GM12878 (cell line): ENCODE results near the gene NSFL1C. TPM values are rescaled to one million over a fixed set of nuclear protein-coding genes. Genes with fewer than 3 reads are reported as not detected.

Source experiments
- ATAC-seq: fragments of 200-7000 bp; cut with Tn5 transposase; 3 replicates; pipeline ENCODE4 v1.9.1; 2020; ENCODE audit warnings: mild to moderate bottlenecking, moderate library complexity
- BruUV-seq: library from RNA; stranded (reverse); fragments of 400-500 nt; replicated peaks from 2 replicates; lab custom pipeline; 2021; lab: Mats Ljungman, UMichigan
- CTCF ChIA-PET: fragments of 300-600 bp; sonication (Branson Sonifier 250); formaldehyde crosslinking; extraction: SDS; loops from one replicate; lab custom pipeline; 2021; ENCODE audit warnings: inconsistent platforms; lab: Yijun Ruan, JAX
- POLR2A ChIA-PET: fragments of 350-600 bp; formaldehyde crosslinking; extraction: SDS; loops from one replicate; lab custom pipeline; 2021; ENCODE audit warnings: inconsistent platforms; lab: Charles Lee
- RAD21 ChIA-PET: fragments of 300-600 bp; sonication (Branson Sonifier 250); formaldehyde crosslinking; loops from one replicate; lab custom pipeline; 2023; ENCODE audit warnings: antibody characterized with exemption; ENCODE audit not compliant: unreplicated experiment; lab: Charles Lee
- SMC1A ChIA-PET: fragments of 300-600 bp; sonication (Branson Sonifier 250); formaldehyde crosslinking; loops from one replicate; lab custom pipeline; 2023; ENCODE audit not compliant: unreplicated experiment, uncharacterized antibody; lab: Charles Lee
- DNase-seq: peaks from one replicate; pipeline ENCODE4 v3.0.0-alpha.2; 2011; ENCODE audit warnings: low read depth, low spot score
- FAIRE-seq: peaks from 3 replicates; lab custom pipeline; 2011; peaks lifted over from hg19 to GRCh38; lab: Jason Lieb, UNC
- H2AFZ ChIP-seq: 2 replicates; pipeline ENCODE4 v1.6.0; 2011; ENCODE audit warnings: low read depth, low read length, control low read depth; ENCODE audit not compliant: control insufficient read depth
- H3K27ac ChIP-seq: 2 replicates; pipeline ENCODE4 v1.5.1; 2011; ENCODE audit warnings: control low read depth; ENCODE audit not compliant: control insufficient read depth, insufficient read depth
- H3K27me3 ChIP-seq, 2 experiments: replicated peaks in 1 of 2; 2 replicates each; pipeline versions ENCODE4 v1.6.0 to v1.6.1; 2011; ENCODE audit warnings: low read length in 1 of 2; ENCODE audit not compliant: control insufficient read depth in 2 of 2, insufficient read depth in 2 of 2
- H3K36me3 ChIP-seq, 2 experiments: 2 replicates each; pipeline ENCODE4 v1.5.1; 2011; ENCODE audit warnings: low read length in 1 of 2; ENCODE audit not compliant: control insufficient read depth in 2 of 2, insufficient read depth in 2 of 2
- H3K4me1 ChIP-seq: 2 replicates; pipeline ENCODE4 v1.6.1; 2011; ENCODE audit warnings: mild to moderate bottlenecking, low read length, moderate library complexity, mixed read lengths; ENCODE audit not compliant: control insufficient read depth, insufficient read depth
- H3K4me2 ChIP-seq: 2 replicates; pipeline ENCODE4 v1.6.0; 2011; ENCODE audit warnings: control low read depth; ENCODE audit not compliant: control insufficient read depth, insufficient read depth
- H3K4me3 ChIP-seq: fragments of 200-600 bp; sonication (generic); 2 replicates; pipeline ENCODE4 v1.5.1; 2016
- H3K79me2 ChIP-seq: 2 replicates; pipeline ENCODE4 v1.6.0; 2011; ENCODE audit warnings: low read length; ENCODE audit not compliant: control insufficient read depth, insufficient read depth
- H3K9ac ChIP-seq: 2 replicates; pipeline ENCODE4 v1.8.0; 2011; ENCODE audit warnings: low read length, control low read depth, mixed read lengths; ENCODE audit not compliant: control insufficient read depth, insufficient read depth
- H3K9me3 ChIP-seq: replicated peaks from 3 replicates; pipeline ENCODE4 v1.5.1; 2011; ENCODE audit warnings: mild to moderate bottlenecking, low read length; ENCODE audit not compliant: control insufficient read depth, insufficient read depth
- H4K20me1 ChIP-seq: 2 replicates; pipeline ENCODE4 v1.6.0; 2011; ENCODE audit not compliant: control insufficient read depth, insufficient read depth
- BCL11A ChIP-seq: IDR thresholded peaks from 2 replicates; pipeline ENCODE4 v1.6.1; 2011; ENCODE audit warnings: low read depth, low read length
- CEBPB ChIP-seq, 2 experiments: fragments of 150-350 bp in 1 of 2; IDR thresholded peaks; 2 replicates each; pipeline ENCODE4 v1.6.1; 2012 to 2014; ENCODE audit warnings: low read depth in 2 of 2, low read length in 2 of 2, borderline replicate concordance in 1 of 2, inconsistent platforms in 1 of 2
- CREM ChIP-seq: IDR thresholded peaks from 2 replicates; pipeline ENCODE4 v1.6.1; 2014; ENCODE audit warnings: antibody characterized with exemption, low read depth
- ESRRA ChIP-seq: IDR thresholded peaks from 2 replicates; pipeline ENCODE4 v1.6.1; 2012; ENCODE audit warnings: mild to moderate bottlenecking, low read length, improper control_type of control experiment
- KLF5 ChIP-seq: fragments of 450-650 bp; IDR thresholded peaks from 2 replicates; pipeline ENCODE4 v1.6.1; 2014; ENCODE audit warnings: mild to moderate bottlenecking; ENCODE audit not compliant: partially characterized antibody
- MXI1 ChIP-seq: fragments of 150-350 bp; IDR thresholded peaks from 2 replicates; pipeline ENCODE4 v1.6.1; 2011; ENCODE audit warnings: low read depth, mild to moderate bottlenecking, inconsistent platforms, low read length, improper control_type of control experiment
- NBN ChIP-seq: fragments of 450-650 bp; IDR thresholded peaks from 2 replicates; pipeline ENCODE4 v1.6.1; 2016
- NRF1 ChIP-seq: conservative IDR thresholded peaks from 2 replicates; pipeline ENCODE4 v1.6.1; 2011; ENCODE audit warnings: mild to moderate bottlenecking, low read depth, low read length, improper control_type of control experiment
- RAD21 ChIP-seq: IDR thresholded peaks from 2 replicates; pipeline ENCODE4 v1.6.1; 2011; ENCODE audit warnings: mild to moderate bottlenecking, low read depth, low read length, moderate library complexity; ENCODE audit not compliant: insufficient read depth
- RELA ChIP-seq: fragments of 450-650 bp; IDR thresholded peaks from 2 replicates; pipeline ENCODE4 v1.8.0; 2014; ENCODE audit warnings: borderline replicate concordance; ENCODE audit not compliant: partially characterized antibody
- SKIL ChIP-seq: fragments of 450-650 bp; IDR thresholded peaks from 2 replicates; pipeline ENCODE4 v1.6.1; 2017; ENCODE audit warnings: mild to moderate bottlenecking, low read depth, inconsistent platforms; ENCODE audit not compliant: poor library complexity, severe bottlenecking
- SP1 ChIP-seq: IDR thresholded peaks from one replicate; pipeline ENCODE4 v1.6.1; 2011; ENCODE audit warnings: low read depth, low read length
- YY1 ChIP-seq: IDR thresholded peaks from 2 replicates; pipeline ENCODE4 v1.6.1; 2011; ENCODE audit warnings: low read depth, mild to moderate bottlenecking, low read length
- WGBS: methylation state at CpG from one replicate; pipeline ENCODE4 v1.1.6; 2016; ENCODE audit warnings: low lambda C conversion rate; ENCODE audit not compliant: insufficient replicate concordance, insufficient coverage; ENCODE audit errors: missing lambda C conversion rate; 5-methylcytosine and 5-hydroxymethylcytosine counted together
- in situ Hi-C: fragments of 300-500 bp; cut with MboI; formaldehyde crosslinking; loops from 9 replicates; pipeline ENCODE4 v1.14.3; 2018; ENCODE audit warnings: mixed read lengths
- intact Hi-C: fragments of 100-400 bp; cut with micrococcal nuclease; formaldehyde crosslinking; loops from one replicate; pipeline ENCODE4 v1.14.2; 2022; ENCODE audit not compliant: unreplicated experiment
- polyA plus RNA-seq, 11 experiments: library from polyadenylated mRNA; depleted of rRNA in 4 of 11; unstranded in 6 of 11; stranded (reverse) in 5 of 11; fragments of >200 nt; fragmentation: Nextera tagmentation in 4 of 11; fragmentation: Illumina TruSeq in 1 of 11; extraction: Ambion mirVana in 4 of 11; extraction: Trizol in 1 of 11; gene quantifications; 1 replicate in 1 of 11; 2 replicates in 10 of 11; pipeline versions ENCODE4 v1.2.1 to v1.2.3, GENCODE V29; 2011 to 2016; ENCODE audit warnings: inconsistent platforms in 2 of 11, missing spikeins in 2 of 11, low read depth in 1 of 11
- total RNA-seq, 4 experiments: library from RNA; depleted of rRNA in 3 of 4; stranded (reverse); fragments of >200 nt in 3 of 4; fragmentation: Illumina TruSeq in 1 of 4; extraction: Trizol in 1 of 4; gene quantifications; 2 replicates each; pipeline versions ENCODE4 v1.2.1 to v1.2.3, GENCODE V29; 2013 to 2021
- TF ChIP-seq, protein P1 (sequence below): fragments of 150-350 bp; IDR thresholded peaks from 2 replicates; pipeline ENCODE4 v1.6.1; 2016; ENCODE audit warnings: low read depth, low read length
- TF ChIP-seq, protein P2 (sequence below): IDR thresholded peaks from 2 replicates; pipeline ENCODE4 v1.6.1; 2011; ENCODE audit warnings: low read depth, low read length, improper control_type of control experiment, borderline replicate concordance

Gene NSFL1C
- total and polyA plus RNA-seq, 10 of the 15 experiments (the other 5 are each of a cell fraction or from before 2014, with no cell fraction given): 21.5 to 100 (median 38.1) TPM

GRCh38 chr20:1450926-1451491 is 15.6 kb downstream of the NSFL1C start (continued):
- TF ChIP-seq RELA (no peak), NBN (no peak), ESRRA (no peak), RAD21 (no peak), BCL11A (no peak)
- TF ChIP-seq, protein P1, sequence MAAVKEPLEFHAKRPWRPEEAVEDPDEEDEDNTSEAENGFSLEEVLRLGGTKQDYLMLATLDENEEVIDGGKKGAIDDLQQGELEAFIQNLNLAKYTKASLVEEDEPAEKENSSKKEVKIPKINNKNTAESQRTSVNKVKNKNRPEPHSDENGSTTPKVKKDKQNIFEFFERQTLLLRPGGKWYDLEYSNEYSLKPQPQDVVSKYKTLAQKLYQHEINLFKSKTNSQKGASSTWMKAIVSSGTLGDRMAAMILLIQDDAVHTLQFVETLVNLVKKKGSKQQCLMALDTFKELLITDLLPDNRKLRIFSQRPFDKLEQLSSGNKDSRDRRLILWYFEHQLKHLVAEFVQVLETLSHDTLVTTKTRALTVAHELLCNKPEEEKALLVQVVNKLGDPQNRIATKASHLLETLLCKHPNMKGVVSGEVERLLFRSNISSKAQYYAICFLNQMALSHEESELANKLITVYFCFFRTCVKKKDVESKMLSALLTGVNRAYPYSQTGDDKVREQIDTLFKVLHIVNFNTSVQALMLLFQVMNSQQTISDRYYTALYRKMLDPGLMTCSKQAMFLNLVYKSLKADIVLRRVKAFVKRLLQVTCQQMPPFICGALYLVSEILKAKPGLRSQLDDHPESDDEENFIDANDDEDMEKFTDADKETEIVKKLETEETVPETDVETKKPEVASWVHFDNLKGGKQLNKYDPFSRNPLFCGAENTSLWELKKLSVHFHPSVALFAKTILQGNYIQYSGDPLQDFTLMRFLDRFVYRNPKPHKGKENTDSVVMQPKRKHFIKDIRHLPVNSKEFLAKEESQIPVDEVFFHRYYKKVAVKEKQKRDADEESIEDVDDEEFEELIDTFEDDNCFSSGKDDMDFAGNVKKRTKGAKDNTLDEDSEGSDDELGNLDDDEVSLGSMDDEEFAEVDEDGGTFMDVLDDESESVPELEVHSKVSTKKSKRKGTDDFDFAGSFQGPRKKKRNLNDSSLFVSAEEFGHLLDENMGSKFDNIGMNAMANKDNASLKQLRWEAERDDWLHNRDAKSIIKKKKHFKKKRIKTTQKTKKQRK: no peak

DNA sequence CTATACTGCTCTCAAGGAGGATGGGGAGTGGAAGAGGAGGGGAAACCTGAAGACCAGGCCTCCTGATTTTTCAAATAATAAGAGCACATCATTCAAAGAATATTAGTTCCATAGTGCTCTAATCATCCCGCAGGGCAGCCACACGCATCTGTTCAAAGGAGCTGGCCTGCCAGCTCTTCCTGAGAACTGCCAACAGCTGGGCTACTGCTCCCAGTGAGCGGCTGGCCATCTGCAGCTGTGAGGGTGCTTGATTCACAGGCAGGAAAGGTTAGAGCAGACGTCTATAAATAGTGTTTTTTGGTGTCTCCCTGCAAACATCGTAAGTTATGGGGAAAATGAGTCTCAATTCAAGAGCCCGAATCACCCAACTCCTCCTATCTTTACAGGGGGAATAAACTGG is 17.3 kb downstream of the NSFL1C start:
- Histone ChIP-seq H3K9me3 (no peaks in the 10 kb centered on the region), H3K36me3 (peaks cover 27 to 46% of the 10 kb centered on the region in 2 experiments), H3K27ac (no peak overlapping the region), H3K27me3 (no peaks in the 10 kb centered on the region), H3K4me3 (no peak overlapping the region), H3K79me2 (no peaks in the 10 kb centered on the region), H3K4me1 (no peaks in the 10 kb centered on the region), H3K9ac (no peak overlapping the region), H3K4me2 (no peak overlapping the region), H4K20me1 (no peaks in the 10 kb centered on the region; the same call in 1 of the 2 replicates), H2AFZ (no peak overlapping the region)
- DNase-seq: no peak
- ChIA-PET CTCF (interaction anchor here (2.1 to 3.0 kb wide), 2 partner anchors 9 to 12 kb away, joined by 7 to 22 read pairs; no protein-coding TSS in a partner anchor), POLR2A (interaction anchor here (0.6 kb wide), 1 partner anchor 45 kb away, joined by 3 read pairs; no protein-coding TSS in a partner anchor), RAD21 (interaction anchor here (2.0 kb wide), 1 partner anchor 54 kb away, joined by 6 read pairs; no protein-coding TSS in a partner anchor), SMC1A (interaction anchor here (1.5 kb wide), 1 partner anchor 12 kb away, joined by 3 read pairs; no protein-coding TSS in a partner anchor)
- intact Hi-C loops (no loop called here), in situ Hi-C loops (no loop called here)
- no peak for ATAC-seq
- WGBS: 89% methylated on average over 6 of the region's 6 CpGs
- FAIRE-seq: no peak
- BruUV-seq: no TSS peak
- TF ChIP-seq MXI1 (no peak), SKIL (no peak), KLF5 (no peak), SP1 (no peak), NRF1 (no peak), CEBPB (IDR thresholded peaks at IDR 0.05; ENCODE audit: borderline replicate concordance in 1 of 2, low read depth in 2 of 2, low read length in 2 of 2) (no peak), YY1 (no peak), CREM (no peak)
- TF ChIP-seq, protein P2, sequence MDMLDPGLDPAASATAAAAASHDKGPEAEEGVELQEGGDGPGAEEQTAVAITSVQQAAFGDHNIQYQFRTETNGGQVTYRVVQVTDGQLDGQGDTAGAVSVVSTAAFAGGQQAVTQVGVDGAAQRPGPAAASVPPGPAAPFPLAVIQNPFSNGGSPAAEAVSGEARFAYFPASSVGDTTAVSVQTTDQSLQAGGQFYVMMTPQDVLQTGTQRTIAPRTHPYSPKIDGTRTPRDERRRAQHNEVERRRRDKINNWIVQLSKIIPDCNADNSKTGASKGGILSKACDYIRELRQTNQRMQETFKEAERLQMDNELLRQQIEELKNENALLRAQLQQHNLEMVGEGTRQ: no peak
